ENCODE results near the gene UHRF2.

UHRF2 gene

DNA sequence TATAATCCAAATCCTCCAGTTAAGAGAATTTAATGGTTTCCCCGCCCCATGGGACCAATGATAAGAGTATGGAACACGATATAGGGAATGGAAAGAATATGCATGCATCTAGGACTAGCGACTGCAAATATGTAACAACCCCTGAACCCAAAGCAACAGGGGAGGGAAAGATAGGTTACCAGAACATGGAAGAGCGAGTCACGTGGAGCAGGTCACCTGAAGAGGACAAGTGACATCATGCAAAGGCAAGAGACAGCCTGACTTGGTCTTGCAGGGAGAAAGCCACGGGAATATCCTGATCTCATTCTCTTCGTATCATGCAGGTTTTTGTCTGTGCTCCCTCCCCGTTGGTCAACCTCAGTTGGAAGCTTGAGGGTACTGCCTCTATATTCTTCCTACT, 4.7 kb upstream of the UHRF2 start:
- Histone ChIP-seq H3K9me2 (replicated peaks; ENCODE audit: low read depth, low read length) (no peaks in the 10 kb centered on the region), H3K27me3 (ENCODE audit: insufficient read depth, low read length, poor library complexity, severe bottlenecking) (peaks cover 19% of the 10 kb centered on the region), H3K36me3 (ENCODE audit: insufficient read depth, low read length) (no peaks in the 10 kb centered on the region), H3K4me1 (ENCODE audit: insufficient read depth, low read length, poor library complexity, severe bottlenecking) (no peaks in the 10 kb centered on the region), H3K4me3 (ENCODE audit: low read length, poor library complexity, severe bottlenecking) (no peak overlapping the region), H3K9ac (ENCODE audit: low read depth, low read length, poor library complexity, severe bottlenecking) (no peak overlapping the region), H3K4me2 (ENCODE audit: low read depth, low read length, poor library complexity, severe bottlenecking) (no peak overlapping the region), H3K9me3 (ENCODE audit: insufficient read depth, low read depth, low read length) (no peaks in the 10 kb centered on the region), H2AFZ (ENCODE audit: low read length) (no peak overlapping the region), H3K79me2 (ENCODE audit: insufficient read depth, low read length) (peaks cover 2% of the 10 kb centered on the region), H3F3A (ENCODE audit: low read depth) (no peaks in the 10 kb centered on the region), H4K20me1 (ENCODE audit: insufficient read depth, low read length, poor library complexity, severe bottlenecking) (peaks cover 1% of the 10 kb centered on the region)
- TF ChIP-seq, protein P1, sequence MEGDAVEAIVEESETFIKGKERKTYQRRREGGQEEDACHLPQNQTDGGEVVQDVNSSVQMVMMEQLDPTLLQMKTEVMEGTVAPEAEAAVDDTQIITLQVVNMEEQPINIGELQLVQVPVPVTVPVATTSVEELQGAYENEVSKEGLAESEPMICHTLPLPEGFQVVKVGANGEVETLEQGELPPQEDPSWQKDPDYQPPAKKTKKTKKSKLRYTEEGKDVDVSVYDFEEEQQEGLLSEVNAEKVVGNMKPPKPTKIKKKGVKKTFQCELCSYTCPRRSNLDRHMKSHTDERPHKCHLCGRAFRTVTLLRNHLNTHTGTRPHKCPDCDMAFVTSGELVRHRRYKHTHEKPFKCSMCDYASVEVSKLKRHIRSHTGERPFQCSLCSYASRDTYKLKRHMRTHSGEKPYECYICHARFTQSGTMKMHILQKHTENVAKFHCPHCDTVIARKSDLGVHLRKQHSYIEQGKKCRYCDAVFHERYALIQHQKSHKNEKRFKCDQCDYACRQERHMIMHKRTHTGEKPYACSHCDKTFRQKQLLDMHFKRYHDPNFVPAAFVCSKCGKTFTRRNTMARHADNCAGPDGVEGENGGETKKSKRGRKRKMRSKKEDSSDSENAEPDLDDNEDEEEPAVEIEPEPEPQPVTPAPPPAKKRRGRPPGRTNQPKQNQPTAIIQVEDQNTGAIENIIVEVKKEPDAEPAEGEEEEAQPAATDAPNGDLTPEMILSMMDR (conservative IDR thresholded peaks at IDR 0.05; ENCODE audit: low read length), result no peak
- no peak for TF ChIP-seq EZH2phosphoT487 (IDR thresholded peaks at IDR 0.05; ENCODE audit: borderline replicate concordance)

DNA sequence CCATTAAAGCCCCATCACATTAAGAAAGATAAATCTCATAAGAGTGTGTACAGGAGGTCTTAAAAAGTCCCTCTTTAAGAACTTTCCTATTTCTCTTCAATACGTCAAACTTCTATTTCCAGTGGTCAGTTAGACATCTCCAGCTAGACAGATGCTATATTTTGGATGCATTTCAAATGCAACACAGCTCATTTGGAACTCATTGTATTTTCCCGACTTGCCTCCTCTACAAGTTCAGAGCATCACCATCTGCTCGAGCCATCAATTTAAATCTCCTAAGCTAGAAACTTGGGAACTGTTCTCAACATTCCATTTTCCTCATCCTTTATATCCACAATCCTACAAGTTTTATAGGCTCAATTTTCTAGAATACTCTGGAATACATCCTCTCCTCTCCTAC, 3.2 kb upstream of the UHRF2 start:
- H3K9ac ChIP-seq (ENCODE audit: low read depth, low read length, poor library complexity, severe bottlenecking), result no peak overlapping the region
- H3K9me2 ChIP-seq (replicated peaks; ENCODE audit: low read depth, low read length), result no peaks in the 10 kb centered on the region
- no peaks in the 10 kb centered on the region for H3K36me3 ChIP-seq (ENCODE audit: insufficient read depth, low read length)
- peaks cover 16% of the 10 kb centered on the region for H4K20me1 ChIP-seq (ENCODE audit: insufficient read depth, low read length, poor library complexity, severe bottlenecking)
- no peak overlapping the region for H3K4me3 ChIP-seq (ENCODE audit: low read length, poor library complexity, severe bottlenecking)
- H3K27me3 ChIP-seq (ENCODE audit: insufficient read depth, low read length, poor library complexity, severe bottlenecking), result peaks cover 19% of the 10 kb centered on the region
- H3F3A ChIP-seq (ENCODE audit: low read depth), result no peaks in the 10 kb centered on the region
- no peak for TF ChIP-seq EZH2phosphoT487 (IDR thresholded peaks at IDR 0.05; ENCODE audit: borderline replicate concordance)
- TF ChIP-seq, protein P1 (conservative IDR thresholded peaks at IDR 0.05; ENCODE audit: low read length), result no peak
- peaks cover 17% of the 10 kb centered on the region for H3K79me2 ChIP-seq (ENCODE audit: insufficient read depth, low read length)
- H3K4me1 ChIP-seq (ENCODE audit: insufficient read depth, low read length, poor library complexity, severe bottlenecking), result peaks cover 5% of the 10 kb centered on the region
- no peaks in the 10 kb centered on the region for H3K9me3 ChIP-seq (ENCODE audit: insufficient read depth, low read depth, low read length)
- no peak overlapping the region for H3K4me2 ChIP-seq (ENCODE audit: low read depth, low read length, poor library complexity, severe bottlenecking)
- no peak overlapping the region for H2AFZ ChIP-seq (ENCODE audit: low read length)

DNA sequence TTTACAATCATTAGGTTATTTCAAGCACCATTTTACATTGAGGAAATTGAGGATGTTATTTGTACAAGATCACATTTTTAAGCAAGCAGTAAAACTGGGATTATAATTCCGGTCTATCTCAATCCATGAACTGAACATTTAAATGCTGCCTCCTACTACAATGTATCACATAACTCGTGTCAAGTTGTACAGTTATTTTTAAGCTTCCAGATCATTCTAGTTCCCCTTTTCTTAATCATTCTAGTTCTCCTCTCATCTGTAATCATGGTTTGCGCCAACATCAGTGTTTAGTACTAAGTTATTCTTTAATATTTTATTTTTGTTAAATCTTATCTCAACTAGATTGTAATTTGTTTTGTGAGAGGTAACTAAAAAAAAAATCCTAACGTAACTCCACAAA, 2.4 kb upstream of the UHRF2 start:
- Histone ChIP-seq H3K36me3 (ENCODE audit: insufficient read depth, low read length) (no peaks in the 10 kb centered on the region), H3K79me2 (ENCODE audit: insufficient read depth, low read length) (peaks cover 25% of the 10 kb centered on the region), H3K27me3 (ENCODE audit: insufficient read depth, low read length, poor library complexity, severe bottlenecking) (peaks cover 19% of the 10 kb centered on the region), H3K4me2 (ENCODE audit: low read depth, low read length, poor library complexity, severe bottlenecking) (no peak overlapping the region), H3K4me1 (ENCODE audit: insufficient read depth, low read length, poor library complexity, severe bottlenecking) (peaks cover 13% of the 10 kb centered on the region), H2AFZ (ENCODE audit: low read length) (no peak overlapping the region), H3K9me2 (replicated peaks; ENCODE audit: low read depth, low read length) (no peaks in the 10 kb centered on the region), H3K4me3 (ENCODE audit: low read length, poor library complexity, severe bottlenecking) (no peak overlapping the region), H3K9me3 (ENCODE audit: insufficient read depth, low read depth, low read length) (no peaks in the 10 kb centered on the region), H3K9ac (ENCODE audit: low read depth, low read length, poor library complexity, severe bottlenecking) (no peak overlapping the region), H4K20me1 (ENCODE audit: insufficient read depth, low read length, poor library complexity, severe bottlenecking) (peaks cover 24% of the 10 kb centered on the region), H3F3A (ENCODE audit: low read depth) (no peaks in the 10 kb centered on the region)
- no peak for TF ChIP-seq EZH2phosphoT487 (IDR thresholded peaks at IDR 0.05; ENCODE audit: borderline replicate concordance)
- TF ChIP-seq, protein P1 (conservative IDR thresholded peaks at IDR 0.05; ENCODE audit: low read length), result no peak
